GM12873 (cell line): ENCODE measurements around the gene PTPRN2.

ENCODE experiments used
- CTCF ChIP-seq: IDR thresholded peaks from 2 replicates; pipeline ENCODE4 v1.5.1; 2012; ENCODE audit warnings: low read depth, mild to moderate bottlenecking, moderate library complexity, low read length, control low read depth; ENCODE audit not compliant: insufficient read depth; ENCODE audit errors: missing control alignments

PTPRN2 gene

GRCh38 chr7:158035343-158035742 is 552.3 kb downstream of the PTPRN2 start:
- no peak for TF ChIP-seq CTCF

GRCh38 chr7:158034571-158034970 is 553.1 kb downstream of the PTPRN2 start:
- no peak for TF ChIP-seq CTCF

DNA sequence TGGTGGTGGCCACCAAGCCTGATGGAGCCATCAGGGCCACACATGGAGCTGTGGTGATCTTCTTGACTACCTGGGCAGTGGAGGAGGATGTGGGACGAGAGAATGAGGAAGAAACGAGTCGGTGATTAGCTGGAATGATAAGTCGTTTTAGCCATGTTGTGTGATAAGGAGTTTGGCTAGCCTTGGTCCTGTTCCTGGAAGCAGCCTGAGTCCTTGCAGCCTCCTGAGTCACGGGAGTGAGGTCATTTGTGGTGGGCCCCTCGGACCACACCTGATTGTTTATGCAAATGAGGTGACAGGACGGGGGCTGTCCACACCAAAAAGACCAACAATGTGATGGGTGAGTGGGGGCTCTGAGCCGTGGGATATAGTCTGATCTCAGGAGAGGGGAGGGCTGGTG is 554.4 kb downstream of the PTPRN2 start:
- TF ChIP-seq CTCF, result no peak

- no peak for TF ChIP-seq CTCF
Observed at GRCh38 chr7:158032561-158033115, 555.0 kb downstream of the PTPRN2 start.

- no peak for TF ChIP-seq CTCF
Observed at GRCh38 chr7:158031867-158032308, 555.7 kb downstream of the PTPRN2 start.

DNA sequence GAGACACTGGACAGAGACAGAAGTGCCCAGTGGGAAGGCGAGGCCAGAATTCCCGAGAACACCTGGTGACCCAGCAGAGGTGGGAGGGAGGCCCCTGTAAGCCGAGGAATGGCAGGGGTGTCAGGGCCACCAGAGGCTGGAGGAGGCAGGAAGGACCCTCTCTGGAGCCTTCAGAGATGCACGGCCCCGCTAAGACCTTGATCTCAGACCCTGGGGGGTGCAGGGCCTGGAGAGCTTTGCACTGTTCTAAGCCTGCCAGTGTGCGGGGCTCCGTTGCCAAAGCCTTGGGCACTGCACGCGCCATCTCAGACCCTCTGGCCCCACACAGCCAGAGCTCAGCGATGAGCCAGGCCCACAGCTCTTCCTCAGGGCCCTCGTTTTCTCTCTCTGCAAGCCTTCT is 557.1 kb downstream of the PTPRN2 start:
- no peak for TF ChIP-seq CTCF

DNA sequence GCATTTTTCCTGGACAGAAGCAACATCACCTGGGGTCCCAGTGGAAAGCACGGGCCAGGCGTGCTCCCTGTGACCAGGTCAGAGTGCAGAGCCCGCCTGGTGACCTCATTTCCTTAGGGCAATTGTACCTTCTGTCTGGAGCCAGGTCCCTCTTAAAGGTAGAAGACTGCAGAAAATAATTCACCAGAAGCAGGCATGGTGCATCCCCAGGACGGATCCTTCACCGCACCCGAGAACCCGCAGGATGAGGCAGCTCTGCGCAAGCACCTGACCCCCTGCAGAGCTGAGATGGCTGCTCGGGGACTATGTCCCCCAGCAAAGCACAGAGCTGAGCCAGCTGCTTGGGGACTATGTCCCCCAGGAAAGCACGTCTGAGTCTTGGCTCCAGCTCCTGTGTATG is 557.6 kb downstream of the PTPRN2 start:
- no peak for TF ChIP-seq CTCF

DNA sequence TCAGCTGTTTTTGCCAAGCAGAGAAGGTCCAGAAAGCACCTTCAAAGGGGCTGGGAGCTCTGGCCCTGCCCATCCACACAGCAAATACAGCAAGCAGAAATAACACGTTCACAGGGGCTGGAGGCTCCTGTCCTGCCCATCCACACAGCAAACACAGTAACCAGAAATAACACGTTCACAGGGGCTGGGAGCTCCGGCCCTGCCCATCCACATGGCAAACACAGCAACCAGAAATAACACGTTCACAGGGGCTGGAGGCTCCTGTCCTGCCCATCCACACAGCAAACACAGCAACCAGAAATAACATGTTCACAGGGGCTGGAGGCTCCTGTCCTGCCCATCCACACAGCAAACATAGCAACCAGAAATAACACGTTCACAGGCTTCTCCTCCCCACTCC is 558.1 kb downstream of the PTPRN2 start:
- TF ChIP-seq CTCF, result no peak
